ENCODE results near the gene PAMR1. TPM values are rescaled to one million over a fixed set of nuclear protein-coding genes. Genes with fewer than 3 reads are reported as not detected.

Gene PAMR1
- total RNA-seq, 1 donor from 2014 or later = 12.9 TPM

DNA sequence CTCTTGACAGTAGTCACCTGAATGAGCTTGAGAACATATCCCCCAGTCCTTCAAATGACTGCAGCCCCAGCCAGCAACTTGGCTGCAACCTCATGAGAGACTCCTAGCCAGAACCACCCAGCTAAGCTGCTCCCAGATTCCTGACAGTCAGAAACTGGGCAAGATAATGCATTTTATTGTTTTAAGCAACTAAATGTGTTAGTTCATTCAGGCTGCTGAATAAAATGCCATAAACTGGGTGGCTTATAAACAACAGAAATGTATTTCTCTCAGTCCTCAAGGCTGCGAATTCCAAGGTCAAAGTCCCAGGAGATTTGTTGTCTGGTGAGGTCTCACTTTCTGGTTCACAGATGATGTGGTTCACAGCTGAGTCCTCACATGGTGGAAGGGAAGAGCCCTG is 5.8 kb upstream of the PAMR1 start:
- H3K4me3 ChIP-seq = no peak overlapping the region
- H3K36me3 ChIP-seq = no peaks in the 10 kb centered on the region
- TF ChIP-seq, protein P1, sequence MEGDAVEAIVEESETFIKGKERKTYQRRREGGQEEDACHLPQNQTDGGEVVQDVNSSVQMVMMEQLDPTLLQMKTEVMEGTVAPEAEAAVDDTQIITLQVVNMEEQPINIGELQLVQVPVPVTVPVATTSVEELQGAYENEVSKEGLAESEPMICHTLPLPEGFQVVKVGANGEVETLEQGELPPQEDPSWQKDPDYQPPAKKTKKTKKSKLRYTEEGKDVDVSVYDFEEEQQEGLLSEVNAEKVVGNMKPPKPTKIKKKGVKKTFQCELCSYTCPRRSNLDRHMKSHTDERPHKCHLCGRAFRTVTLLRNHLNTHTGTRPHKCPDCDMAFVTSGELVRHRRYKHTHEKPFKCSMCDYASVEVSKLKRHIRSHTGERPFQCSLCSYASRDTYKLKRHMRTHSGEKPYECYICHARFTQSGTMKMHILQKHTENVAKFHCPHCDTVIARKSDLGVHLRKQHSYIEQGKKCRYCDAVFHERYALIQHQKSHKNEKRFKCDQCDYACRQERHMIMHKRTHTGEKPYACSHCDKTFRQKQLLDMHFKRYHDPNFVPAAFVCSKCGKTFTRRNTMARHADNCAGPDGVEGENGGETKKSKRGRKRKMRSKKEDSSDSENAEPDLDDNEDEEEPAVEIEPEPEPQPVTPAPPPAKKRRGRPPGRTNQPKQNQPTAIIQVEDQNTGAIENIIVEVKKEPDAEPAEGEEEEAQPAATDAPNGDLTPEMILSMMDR (IDR thresholded peaks at IDR 0.05; ENCODE audit: borderline replicate concordance) = no peak
- peaks cover 47% of the 10 kb centered on the region for H3K27me3 ChIP-seq (ENCODE audit: low read depth)
- H3K9me3 ChIP-seq (replicated peaks) = no peaks in the 10 kb centered on the region
- intact Hi-C loops (cut with micrococcal nuclease) = no loop called here
- no peaks in the 10 kb centered on the region for H3K4me1 ChIP-seq
- no peak for DNase-seq
- no peak overlapping the region for H3K27ac ChIP-seq (replicated peaks)

DNA sequence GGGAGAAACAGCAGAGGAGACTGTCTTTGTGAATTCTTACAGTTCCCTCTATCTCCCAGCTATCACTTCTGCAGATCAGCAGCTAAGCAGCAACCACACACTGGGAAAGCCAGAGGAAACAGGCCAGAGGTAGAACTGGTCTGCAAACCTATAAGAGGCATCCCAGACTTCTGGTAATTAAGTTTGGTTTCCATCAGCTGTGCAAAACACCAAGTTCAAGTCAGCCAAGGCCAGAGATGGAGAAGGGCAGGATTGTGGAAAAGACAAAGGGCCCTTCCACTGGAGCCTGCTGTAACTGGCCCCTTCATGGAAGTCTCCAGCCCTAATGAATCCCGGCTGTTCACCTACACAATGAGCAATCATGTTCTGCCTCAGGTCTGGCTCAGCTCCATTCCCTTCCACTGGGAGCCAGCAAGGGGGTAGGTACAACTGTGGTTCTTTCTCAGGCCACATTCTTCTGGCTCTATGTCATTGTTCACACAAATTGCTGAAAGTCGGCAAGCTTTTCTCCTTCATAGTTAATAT is 4.6 kb upstream of the PAMR1 start:
- H3K36me3 ChIP-seq = no peaks in the 10 kb centered on the region
- H3K9me3 ChIP-seq (replicated peaks) = no peaks in the 10 kb centered on the region
- TF ChIP-seq, protein P1 (IDR thresholded peaks at IDR 0.05; ENCODE audit: borderline replicate concordance) = no peak
- H3K4me3 ChIP-seq = no peak overlapping the region
- DNase-seq = peak; percentile 34
- H3K4me1 ChIP-seq = peaks cover 8% of the 10 kb centered on the region
- H3K27ac ChIP-seq (replicated peaks) = no peak overlapping the region
- peaks cover 59% of the 10 kb centered on the region for H3K27me3 ChIP-seq (ENCODE audit: low read depth)
- intact Hi-C loops (cut with micrococcal nuclease) = no loop called here

DNA sequence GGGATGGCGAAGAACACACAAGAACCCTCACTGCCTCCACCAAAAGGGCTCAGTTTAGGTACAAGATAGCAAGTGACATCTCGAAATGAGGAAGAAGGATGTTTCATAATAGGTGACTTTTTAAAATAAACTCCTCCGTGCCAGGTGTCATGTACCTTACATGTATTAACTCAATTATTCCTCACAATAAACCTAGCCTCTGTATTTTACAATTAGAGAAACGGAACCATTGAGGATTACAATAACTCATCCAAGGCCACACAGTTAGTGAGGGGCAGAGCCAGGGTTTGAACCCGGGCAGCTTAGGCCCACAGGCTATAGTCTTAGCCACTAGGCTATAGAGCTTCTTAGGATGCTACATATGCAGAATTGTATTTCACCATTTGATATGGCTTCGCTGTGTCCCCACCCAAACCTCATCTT is 965 bp upstream of the PAMR1 start:
- TF ChIP-seq, protein P1 (IDR thresholded peaks at IDR 0.05; ENCODE audit: borderline replicate concordance) = no peak
- Histone ChIP-seq H3K27me3 (ENCODE audit: low read depth) (peaks cover 96% of the 10 kb centered on the region), H3K9me3 (replicated peaks) (no peaks in the 10 kb centered on the region), H3K36me3 (no peaks in the 10 kb centered on the region), H3K4me3 (peak overlapping the region; percentile 63), H3K4me1 (peaks cover 12% of the 10 kb centered on the region), H3K27ac (replicated peaks) (no peak overlapping the region)
- DNase-seq = no peak
- intact Hi-C loops (cut with micrococcal nuclease) = no loop called here

DNA sequence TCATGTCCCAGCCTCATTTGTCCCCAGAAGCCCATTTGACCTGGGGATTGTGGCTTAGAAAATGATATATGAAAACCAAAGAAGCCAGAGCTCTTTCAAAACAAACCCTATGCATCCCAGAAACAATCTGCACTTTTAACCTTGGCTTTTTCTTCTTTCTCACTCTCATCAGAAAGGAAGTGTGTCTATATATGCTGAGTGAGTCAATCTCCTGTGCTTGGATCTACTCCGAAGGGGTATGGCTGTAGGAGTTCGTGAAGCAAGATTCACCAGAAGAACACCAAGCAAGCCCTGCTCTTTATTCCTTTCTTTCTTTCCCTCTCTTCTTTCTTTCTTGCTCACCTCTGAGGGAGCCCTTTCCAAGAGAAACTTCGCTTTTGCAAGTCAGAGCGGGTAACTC is 636 bp downstream of the PAMR1 start:
- H3K27ac ChIP-seq (replicated peaks) = peak overlapping the region; percentile 70
- DNase-seq = no peak
- H3K4me3 ChIP-seq = peak overlapping the region; percentile 63
- intact Hi-C loops (cut with micrococcal nuclease) = no loop called here
- H3K9me3 ChIP-seq (replicated peaks) = no peaks in the 10 kb centered on the region
- H3K4me1 ChIP-seq = peaks cover 12% of the 10 kb centered on the region
- TF ChIP-seq, protein P1 (IDR thresholded peaks at IDR 0.05; ENCODE audit: borderline replicate concordance) = no peak
- no peaks in the 10 kb centered on the region for H3K36me3 ChIP-seq
- peaks cover 100% of the 10 kb centered on the region for H3K27me3 ChIP-seq (ENCODE audit: low read depth)

DNA sequence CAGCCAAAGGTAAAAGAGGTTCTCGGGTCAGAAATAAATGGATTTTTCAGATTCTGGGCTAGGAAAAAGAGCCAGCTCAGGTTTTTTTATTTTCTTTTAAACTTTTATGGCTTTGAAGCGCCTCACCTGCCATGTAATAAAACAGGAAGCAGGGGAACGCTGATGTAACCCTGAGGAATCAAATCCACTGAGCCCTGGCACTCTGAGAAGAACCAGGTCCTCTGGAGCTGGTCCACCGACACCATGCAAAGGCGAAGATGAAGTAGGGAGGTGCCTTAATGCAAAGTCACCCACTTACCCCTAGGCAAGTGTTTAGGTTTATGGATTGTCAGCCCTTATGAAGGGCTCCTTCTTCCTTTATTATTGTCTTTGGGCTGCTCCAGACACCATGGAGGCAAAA is 1.6 kb downstream of the PAMR1 start:
- no peaks in the 10 kb centered on the region for H3K36me3 ChIP-seq
- H3K4me1 ChIP-seq = peaks cover 12% of the 10 kb centered on the region
- intact Hi-C loops (cut with micrococcal nuclease) = no loop called here
- H3K9me3 ChIP-seq (replicated peaks) = no peaks in the 10 kb centered on the region
- no peak for DNase-seq
- peaks cover 96% of the 10 kb centered on the region for H3K27me3 ChIP-seq (ENCODE audit: low read depth)
- H3K4me3 ChIP-seq = peak overlapping the region; percentile 63
- peak overlapping the region; percentile 70 for H3K27ac ChIP-seq (replicated peaks)
- TF ChIP-seq, protein P1 (IDR thresholded peaks at IDR 0.05; ENCODE audit: borderline replicate concordance) = no peak

All from left ventricle myocardium inferior (tissue), 1 donor.